Osteoblast (primary cell): ENCODE measurements around the gene DMWD. TPM values are rescaled to one million over a fixed set of nuclear protein-coding genes. Genes with fewer than 3 reads are reported as not detected.

ENCODE experiments used
- DNase-seq: peaks from one replicate; pipeline ENCODE4 v3.0.0; 2011; ENCODE audit warnings: low spot score, mixed read lengths; ENCODE audit not compliant: insufficient read length; ENCODE audit errors: missing footprints
- H2AFZ ChIP-seq: 2 replicates; pipeline ENCODE4 v1.6.0; 2011; ENCODE audit warnings: mild to moderate bottlenecking, low read length
- H3K27ac ChIP-seq: 2 replicates; pipeline ENCODE4 v1.5.1; 2011; ENCODE audit warnings: mild to moderate bottlenecking, low read depth, low read length, moderate library complexity
- H3K27me3 ChIP-seq: 2 replicates; pipeline ENCODE4 v1.6.0; 2012; ENCODE audit warnings: mild to moderate bottlenecking, control low read depth, inconsistent platforms, low read length, moderate library complexity; ENCODE audit not compliant: insufficient read depth
- H3K36me3 ChIP-seq: 2 replicates; pipeline ENCODE4 v1.5.1; 2011; ENCODE audit warnings: mild to moderate bottlenecking, low read length, control low read depth, moderate library complexity; ENCODE audit not compliant: insufficient read depth
- H3K4me1 ChIP-seq: 2 replicates; pipeline ENCODE4 v1.5.1; 2011; ENCODE audit warnings: mild to moderate bottlenecking, low read length, control low read depth, moderate library complexity; ENCODE audit not compliant: insufficient read depth
- H3K4me2 ChIP-seq: 2 replicates; pipeline ENCODE4 v1.6.0; 2011; ENCODE audit warnings: mild to moderate bottlenecking, low read length; ENCODE audit not compliant: insufficient read depth
- H3K4me3 ChIP-seq: fragments of 200-600 bp; sonication (generic); 3 replicates; pipeline ENCODE4 v1.5.1; 2012; ENCODE audit warnings: mild to moderate bottlenecking, low read length, inconsistent platforms; ENCODE audit not compliant: insufficient read depth
- H3K79me2 ChIP-seq: 2 replicates; pipeline ENCODE4 v1.6.0; 2012; ENCODE audit warnings: mild to moderate bottlenecking, low read length, control low read depth, inconsistent platforms; ENCODE audit not compliant: insufficient read depth
- H3K9me3 ChIP-seq: 2 replicates; pipeline ENCODE4 v1.5.1; 2011; ENCODE audit warnings: low read depth, low read length, control low read depth
- H4K20me1 ChIP-seq: 2 replicates; pipeline ENCODE4 v1.6.0; 2012; ENCODE audit warnings: mild to moderate bottlenecking, low read length, control low read depth; ENCODE audit not compliant: insufficient read depth
- CTCF ChIP-seq: IDR thresholded peaks from 2 replicates; pipeline ENCODE4 v1.5.1; 2011; ENCODE audit warnings: mild to moderate bottlenecking, low read depth, low read length, moderate library complexity; ENCODE audit errors: extremely low read depth
- total RNA-seq: library from RNA; depleted of rRNA; stranded (reverse); fragments of >200 nt; gene quantifications from 2 replicates; pipeline ENCODE4 v1.2.3, GENCODE V29; 2012

Gene DMWD
- total RNA-seq, 1 donor: 48.5 TPM

- no peak overlapping the region for H2AFZ ChIP-seq
- no peaks in the 10 kb centered on the region for H3K9me3 ChIP-seq
- no peak overlapping the region for H3K4me2 ChIP-seq
- no peak for TF ChIP-seq CTCF
- peaks cover 50% of the 10 kb centered on the region for H3K36me3 ChIP-seq
- no peaks in the 10 kb centered on the region for H3K27me3 ChIP-seq
- peak; percentile 62 for DNase-seq
- no peak overlapping the region for H3K27ac ChIP-seq
- H3K4me1 ChIP-seq: peaks cover 30% of the 10 kb centered on the region
- no peak overlapping the region for H3K4me3 ChIP-seq
- peaks cover 23% of the 10 kb centered on the region for H4K20me1 ChIP-seq
- H3K79me2 ChIP-seq: peaks cover 63% of the 10 kb centered on the region
Measured at GRCh38 chr19:45785781-45786532, 6.7 kb downstream of the DMWD start.

GRCh38 chr19:45785097-45785496 is 7.5 kb downstream of the DMWD start:
- peak; percentile 54 for DNase-seq
- no peak for TF ChIP-seq CTCF
- Histone ChIP-seq H3K4me1 (peaks cover 32% of the 10 kb centered on the region), H2AFZ (no peak overlapping the region), H3K27me3 (no peaks in the 10 kb centered on the region), H3K36me3 (peaks cover 44% of the 10 kb centered on the region), H3K9me3 (no peaks in the 10 kb centered on the region), H3K27ac (peak overlapping the region; percentile 51), H4K20me1 (peaks cover 28% of the 10 kb centered on the region), H3K4me3 (no peak overlapping the region), H3K79me2 (peaks cover 67% of the 10 kb centered on the region), H3K4me2 (no peak overlapping the region)

GRCh38 chr19:45784096-45784495 is 8.5 kb downstream of the DMWD start:
- peak; percentile 87 for DNase-seq
- Histone ChIP-seq H3K27me3 (no peaks in the 10 kb centered on the region), H3K79me2 (peaks cover 66% of the 10 kb centered on the region), H2AFZ (no peak overlapping the region), H3K4me2 (no peak overlapping the region), H3K9me3 (no peaks in the 10 kb centered on the region), H3K4me1 (peaks cover 32% of the 10 kb centered on the region), H4K20me1 (peaks cover 32% of the 10 kb centered on the region), H3K4me3 (no peak overlapping the region), H3K36me3 (peaks cover 38% of the 10 kb centered on the region), H3K27ac (peak overlapping the region; percentile 91)
- no peak for TF ChIP-seq CTCF
